ENCODE data around the gene S1PR4.
"Not testable (repeated sequence)": the region's sequence is repeated elsewhere in the genome, so short reads cannot be mapped to it uniquely, and the experiment has no call there.

Gene S1PR4

GRCh38 chr19:3201072-3201700, 22.6 kb downstream of the S1PR4 start:
- H3K4me3 ChIP-seq (replicated peaks; ENCODE audit: low read depth, low read length) = no peak overlapping the region
- TF ChIP-seq CTCF (IDR thresholded peaks at IDR 0.05; ENCODE audit: insufficient read depth, low read length, poor library complexity, severe bottlenecking) = no peak
- H3K36me3 ChIP-seq (ENCODE audit: control insufficient read depth, insufficient read depth, low read length) = peaks cover 31% of the 10 kb centered on the region
- no peak for DNase-seq (ENCODE audit: extremely low read depth, insufficient read length)
- no peaks in the 10 kb centered on the region for H3K27me3 ChIP-seq (replicated peaks; ENCODE audit: control insufficient read depth, insufficient read depth, low read length)

GRCh38 chr19:3201911-3202310, 23.3 kb downstream of the S1PR4 start:
- Histone ChIP-seq H3K27me3 (replicated peaks; ENCODE audit: control insufficient read depth, insufficient read depth, low read length) (no peaks in the 10 kb centered on the region), H3K36me3 (ENCODE audit: control insufficient read depth, insufficient read depth, low read length) (peaks cover 27% of the 10 kb centered on the region), H3K4me3 (replicated peaks; ENCODE audit: low read depth, low read length) (no peak overlapping the region)
- no peak for DNase-seq (ENCODE audit: extremely low read depth, insufficient read length)
- no peak for TF ChIP-seq CTCF (IDR thresholded peaks at IDR 0.05; ENCODE audit: insufficient read depth, low read length, poor library complexity, severe bottlenecking)

- Histone ChIP-seq H3K36me3 (ENCODE audit: control insufficient read depth, insufficient read depth, low read length) (peaks cover 28% of the 10 kb centered on the region), H3K4me3 (replicated peaks; ENCODE audit: low read depth, low read length) (no peak overlapping the region), H3K27me3 (replicated peaks; ENCODE audit: control insufficient read depth, insufficient read depth, low read length) (no peaks in the 10 kb centered on the region)
- no peak for DNase-seq (ENCODE audit: extremely low read depth, insufficient read length)
- TF ChIP-seq CTCF (IDR thresholded peaks at IDR 0.05; ENCODE audit: insufficient read depth, low read length, poor library complexity, severe bottlenecking) = no peak
Observed at GRCh38 chr19:3202346-3202745, 23.8 kb downstream of the S1PR4 start.

GRCh38 chr19:3202895-3203294, 24.3 kb downstream of the S1PR4 start:
- not testable (repeated sequence) for DNase-seq (ENCODE audit: extremely low read depth, insufficient read length); H3K27me3 ChIP-seq (replicated peaks; ENCODE audit: control insufficient read depth, insufficient read depth, low read length); H3K4me3 ChIP-seq (replicated peaks; ENCODE audit: low read depth, low read length)
- peaks cover 32% of the 10 kb centered on the region for H3K36me3 ChIP-seq (ENCODE audit: control insufficient read depth, insufficient read depth, low read length)

- no peak for TF ChIP-seq CTCF (IDR thresholded peaks at IDR 0.05; ENCODE audit: insufficient read depth, low read length, poor library complexity, severe bottlenecking)
- peaks cover 27% of the 10 kb centered on the region for H3K36me3 ChIP-seq (ENCODE audit: control insufficient read depth, insufficient read depth, low read length)
- no peak for DNase-seq (ENCODE audit: extremely low read depth, insufficient read length)
- no peak overlapping the region for H3K4me3 ChIP-seq (replicated peaks; ENCODE audit: low read depth, low read length)
- H3K27me3 ChIP-seq (replicated peaks; ENCODE audit: control insufficient read depth, insufficient read depth, low read length) = no peaks in the 10 kb centered on the region
Observed at GRCh38 chr19:3203805-3204645, 25.5 kb downstream of the S1PR4 start.

GRCh38 chr19:3204646-3205275, 26.2 kb downstream of the S1PR4 start:
- no peak for DNase-seq (ENCODE audit: extremely low read depth, insufficient read length)
- Histone ChIP-seq H3K4me3 (replicated peaks; ENCODE audit: low read depth, low read length) (no peak overlapping the region), H3K27me3 (replicated peaks; ENCODE audit: control insufficient read depth, insufficient read depth, low read length) (no peaks in the 10 kb centered on the region), H3K36me3 (ENCODE audit: control insufficient read depth, insufficient read depth, low read length) (peaks cover 24% of the 10 kb centered on the region)
- TF ChIP-seq CTCF (IDR thresholded peaks at IDR 0.05; ENCODE audit: insufficient read depth, low read length, poor library complexity, severe bottlenecking) = no peak
